ENCODE results near the gene PIF1. TPM values are rescaled to one million over a fixed set of nuclear protein-coding genes. Genes with fewer than 3 reads are reported as not detected.

Gene PIF1
- polyA plus RNA-seq, 3 donors = 0.13 to 0.43 TPM; not detected in 1

GRCh38 chr15:64792282-64792681 lies 33.2 kb downstream of the PIF1 start:
- peaks cover 8% of the 10 kb centered on the region for H3K4me1 Mint-ChIP-seq
- H3K9me3 Mint-ChIP-seq = peaks cover 0 to 2% (median 0%) of the 10 kb centered on the region in 7 donors
- no peak overlapping the region for H3K27ac ChIP-seq (ENCODE audit: low read depth in 1 of 2, low read length in 2 of 2)
- no peak overlapping the region for H3K27ac Mint-ChIP-seq
- H2AFZ ChIP-seq (ENCODE audit: insufficient read depth, low read depth, low read length, poor library complexity, severe bottlenecking) = no peak overlapping the region
- no peak for TF ChIP-seq CTCF (IDR thresholded peaks at IDR 0.05)
- 89% methylated on average over 1 of the region's 3 CpGs for WGBS (ENCODE audit: insufficient coverage)
- H3K27me3 ChIP-seq (ENCODE audit: control insufficient read depth in 2 of 2, insufficient read depth in 2 of 2, low read length in 2 of 2) = no peaks in the 10 kb centered on the region
- no peak for DNase-seq
- H3K36me3 ChIP-seq (replicated peaks in 1 of 2; ENCODE audit: control insufficient read depth in 1 of 2, insufficient read depth in 2 of 2, low read length in 2 of 2) = no peaks in the 10 kb centered on the region
- intact Hi-C loops (cut with micrococcal nuclease) = no loop called here
- no peaks in the 10 kb centered on the region for H3K9me3 ChIP-seq (replicated peaks in 1 of 2; ENCODE audit: control insufficient read depth in 1 of 2, insufficient read depth in 1 of 2, low read length in 2 of 2)
- H3K79me2 ChIP-seq (ENCODE audit: insufficient read depth, low read length) = no peaks in the 10 kb centered on the region
- H3K4me3 Mint-ChIP-seq = no peak overlapping the region
- no peak overlapping the region for H3K4me3 ChIP-seq (replicated peaks in 1 of 3; ENCODE audit: low read depth in 2 of 3, low read length in 3 of 3)
- H3K4me1 ChIP-seq (ENCODE audit: control insufficient read depth in 1 of 2, insufficient read depth in 2 of 2, low read length in 2 of 2) = no peaks in the 10 kb centered on the region
- H3K36me3 Mint-ChIP-seq = no peaks in the 10 kb centered on the region
- H4K20me1 ChIP-seq (ENCODE audit: insufficient read depth, low read length) = no peaks in the 10 kb centered on the region
- H3K27me3 Mint-ChIP-seq (ENCODE audit: low read depth in 3 of 3) = peaks cover 1 to 3% (median 2%) of the 10 kb centered on the region in 3 donors
- no peak overlapping the region for H3K4me2 ChIP-seq (replicated peaks; ENCODE audit: extremely low read depth, low read length, poor library complexity, severe bottlenecking)
- no peak overlapping the region for H3K9ac ChIP-seq (ENCODE audit: insufficient read depth, low read length, poor library complexity, severe bottlenecking)

GRCh38 chr15:64791401-64791800 lies 34.0 kb downstream of the PIF1 start:
- Histone ChIP-seq H2AFZ (ENCODE audit: insufficient read depth, low read depth, low read length, poor library complexity, severe bottlenecking) (no peak overlapping the region), H3K9me3 (replicated peaks in 1 of 2; ENCODE audit: control insufficient read depth in 1 of 2, insufficient read depth in 1 of 2, low read length in 2 of 2) (no peaks in the 10 kb centered on the region), H3K27ac (ENCODE audit: low read depth in 1 of 2, low read length in 2 of 2) (no peak overlapping the region), H3K4me1 (ENCODE audit: control insufficient read depth in 1 of 2, insufficient read depth in 2 of 2, low read length in 2 of 2) (no peaks in the 10 kb centered on the region), H3K4me2 (replicated peaks; ENCODE audit: extremely low read depth, low read length, poor library complexity, severe bottlenecking) (no peak overlapping the region), H3K27me3 (ENCODE audit: control insufficient read depth in 2 of 2, insufficient read depth in 2 of 2, low read length in 2 of 2) (no peaks in the 10 kb centered on the region), H3K4me3 (replicated peaks in 1 of 3; ENCODE audit: low read depth in 2 of 3, low read length in 3 of 3) (no peak overlapping the region), H4K20me1 (ENCODE audit: insufficient read depth, low read length) (no peaks in the 10 kb centered on the region), H3K36me3 (replicated peaks in 1 of 2; ENCODE audit: control insufficient read depth in 1 of 2, insufficient read depth in 2 of 2, low read length in 2 of 2) (no peaks in the 10 kb centered on the region), H3K9ac (ENCODE audit: insufficient read depth, low read length, poor library complexity, severe bottlenecking) (no peak overlapping the region), H3K79me2 (ENCODE audit: insufficient read depth, low read length) (no peaks in the 10 kb centered on the region)
- DNase-seq = no peak
- Mint-ChIP-seq H3K4me1 (peaks cover 8% of the 10 kb centered on the region), H3K36me3 (no peaks in the 10 kb centered on the region), H3K27me3 (ENCODE audit: low read depth in 3 of 3) (peaks cover 1 to 3% (median 2%) of the 10 kb centered on the region in 3 donors), H3K27ac (peak overlapping the region in 1 of 7 donors; percentile 26), H3K4me3 (no peak overlapping the region), H3K9me3 (peaks cover 0 to 2% (median 0%) of the 10 kb centered on the region in 7 donors)
- TF ChIP-seq CTCF (IDR thresholded peaks at IDR 0.05) = no peak
- intact Hi-C loops (cut with micrococcal nuclease) = no loop called here
- WGBS (ENCODE audit: insufficient coverage) = 75% methylated on average over 2 of the region's 4 CpGs

Measured in CD14-positive monocyte (primary cell).